ENCODE measurements around the gene TMEM98. TPM values are rescaled to one million over a fixed set of nuclear protein-coding genes. Genes with fewer than 3 reads are reported as not detected.
A peak's percentile ranks its signal among the peaks of the same experiment; 100 is the strongest.

Gene TMEM98
- total and polyA plus RNA-seq, 9 of the 15 experiments (the other 6 are each of a cell fraction or from before 2014, with no cell fraction given) = 33.5 to 164 (median 84.7) TPM

- TF ChIP-seq ZBTB11 (CRISPR knock-in tag; IDR thresholded peaks at IDR 0.05) (peak in 1 of 3 experiments; percentile 62; a peak in 1 of 6 replicates), SUPT5H (IDR thresholded peaks at IDR 0.05) (no peak), CEBPG (CRISPR knock-in tag; IDR thresholded peaks at IDR 0.05) (no peak), CEBPG (tag; conservative IDR thresholded peaks at IDR 0.05 in 1 of 2, IDR thresholded peaks at IDR 0.05 in 1 of 2) (no peak), ZNF282 (CRISPR knock-in tag; IDR thresholded peaks at IDR 0.05) (no peak), EZH2 (IDR thresholded peaks at IDR 0.05; ENCODE audit: borderline replicate concordance, low read depth, low read length) (no peak), VEZF1 (CRISPR knock-in tag; IDR thresholded peaks at IDR 0.05) (peak; percentile 55), DPF2 (IDR thresholded peaks at IDR 0.05) (peak; percentile 86), MYNN (IDR thresholded peaks at IDR 0.05) (peak; percentile 82), MYNN (CRISPR knock-in tag; IDR thresholded peaks at IDR 0.05) (no peak), NR2C2 (CRISPR knock-in tag; IDR thresholded peaks at IDR 0.05) (no peak), NR2C2 (tag; IDR thresholded peaks at IDR 0.05) (peak; percentile 14; the same call in 1 of the 2 replicates), CREBBP (IDR thresholded peaks at IDR 0.05; ENCODE audit: low read depth, low read length) (no peak), IRF1 (CRISPR knock-in tag; IDR thresholded peaks at IDR 0.05; ENCODE audit: borderline replicate concordance) (no peak), TRIM28 (IDR thresholded peaks at IDR 0.05) (no peak), POLR3G (IDR thresholded peaks at IDR 0.05; ENCODE audit: extremely low read depth, insufficient read length, insufficient replicate concordance) (no peak), KLF13 (tag; IDR thresholded peaks at IDR 0.05; ENCODE audit: borderline replicate concordance, low read depth) (no peak), XRCC3 (IDR thresholded peaks at IDR 0.05) (no peak), MEIS2 (IDR thresholded peaks at IDR 0.05; ENCODE audit: partially characterized antibody) (peak; percentile 41), RAD21 (CRISPR knock-in tag; conservative IDR thresholded peaks at IDR 0.05 in 1 of 2, IDR thresholded peaks at IDR 0.05 in 1 of 2) (no peak), MXD1 (CRISPR knock-in tag; IDR thresholded peaks at IDR 0.05; ENCODE audit: borderline replicate concordance, poor library complexity, severe bottlenecking) (no peak), HNRNPUL1 (IDR thresholded peaks at IDR 0.05; ENCODE audit: low read length) (no peak), HOXB6 (CRISPR knock-in tag; IDR thresholded peaks at IDR 0.05; ENCODE audit: borderline replicate concordance) (no peak)
These were observed 43.2 kb downstream of the TMEM98 start (continued) for GRCh38 chr17:32971171-32971570.

Data from K562 (cell line).